ENCODE data around the gene ARSH.
"Not testable (repeated sequence)": the region's sequence is repeated elsewhere in the genome, so short reads cannot be mapped to it uniquely, and the experiment has no call there.

ARSH gene, protein sequence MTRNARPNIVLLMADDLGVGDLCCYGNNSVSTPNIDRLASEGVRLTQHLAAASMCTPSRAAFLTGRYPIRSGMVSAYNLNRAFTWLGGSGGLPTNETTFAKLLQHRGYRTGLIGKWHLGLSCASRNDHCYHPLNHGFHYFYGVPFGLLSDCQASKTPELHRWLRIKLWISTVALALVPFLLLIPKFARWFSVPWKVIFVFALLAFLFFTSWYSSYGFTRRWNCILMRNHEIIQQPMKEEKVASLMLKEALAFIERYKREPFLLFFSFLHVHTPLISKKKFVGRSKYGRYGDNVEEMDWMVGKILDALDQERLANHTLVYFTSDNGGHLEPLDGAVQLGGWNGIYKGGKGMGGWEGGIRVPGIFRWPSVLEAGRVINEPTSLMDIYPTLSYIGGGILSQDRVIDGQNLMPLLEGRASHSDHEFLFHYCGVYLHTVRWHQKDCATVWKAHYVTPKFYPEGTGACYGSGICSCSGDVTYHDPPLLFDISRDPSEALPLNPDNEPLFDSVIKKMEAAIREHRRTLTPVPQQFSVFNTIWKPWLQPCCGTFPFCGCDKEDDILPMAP

DNA sequence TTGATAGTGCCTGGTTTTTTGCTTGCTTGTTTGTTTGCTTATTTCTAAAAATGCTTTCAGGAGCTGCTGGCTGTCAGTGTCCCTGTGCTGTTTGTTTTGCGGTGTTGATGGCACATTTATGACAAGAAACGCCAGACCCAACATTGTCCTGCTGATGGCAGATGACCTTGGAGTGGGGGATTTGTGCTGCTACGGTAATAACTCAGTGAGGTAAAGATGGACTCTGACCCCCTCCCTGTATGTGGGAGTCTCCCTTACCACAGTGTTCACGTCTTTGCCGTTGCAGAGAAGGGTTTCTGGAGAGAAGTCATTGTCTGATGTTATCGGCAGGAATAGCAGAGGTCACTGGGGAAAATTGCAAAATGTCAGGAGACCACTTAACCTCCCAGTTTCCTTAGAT lies at the start of gene ARSH:
Gene ARSH, plus strand, starts transcription at position 52 of the 400 bp plus-strand sequence. Its CDS starts 67 bp downstream, at position 119.
- DNase-seq (ENCODE audit: low spot score), result no peak

DNA sequence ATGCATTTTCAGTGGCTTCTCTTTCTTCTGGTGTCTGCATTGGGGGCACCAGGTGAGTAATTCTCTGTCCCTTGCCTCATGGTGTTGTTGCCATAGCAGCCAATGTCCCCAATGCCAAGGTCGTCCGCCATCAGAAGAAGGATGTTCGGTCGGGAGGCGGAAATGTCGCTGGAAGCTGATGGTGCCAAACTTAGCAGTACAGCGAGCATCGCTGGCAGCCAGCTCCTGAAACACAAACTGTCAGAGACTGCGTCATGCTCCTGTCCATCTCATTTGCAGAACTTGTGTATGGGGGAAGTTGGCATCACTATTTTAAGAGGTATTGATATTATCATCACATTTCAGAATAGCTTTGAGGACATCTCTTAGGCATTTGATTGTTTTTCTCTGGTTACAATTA lies 48.1 kb upstream of the ARSH start:
- DNase-seq (ENCODE audit: low spot score), result no peak

DNA sequence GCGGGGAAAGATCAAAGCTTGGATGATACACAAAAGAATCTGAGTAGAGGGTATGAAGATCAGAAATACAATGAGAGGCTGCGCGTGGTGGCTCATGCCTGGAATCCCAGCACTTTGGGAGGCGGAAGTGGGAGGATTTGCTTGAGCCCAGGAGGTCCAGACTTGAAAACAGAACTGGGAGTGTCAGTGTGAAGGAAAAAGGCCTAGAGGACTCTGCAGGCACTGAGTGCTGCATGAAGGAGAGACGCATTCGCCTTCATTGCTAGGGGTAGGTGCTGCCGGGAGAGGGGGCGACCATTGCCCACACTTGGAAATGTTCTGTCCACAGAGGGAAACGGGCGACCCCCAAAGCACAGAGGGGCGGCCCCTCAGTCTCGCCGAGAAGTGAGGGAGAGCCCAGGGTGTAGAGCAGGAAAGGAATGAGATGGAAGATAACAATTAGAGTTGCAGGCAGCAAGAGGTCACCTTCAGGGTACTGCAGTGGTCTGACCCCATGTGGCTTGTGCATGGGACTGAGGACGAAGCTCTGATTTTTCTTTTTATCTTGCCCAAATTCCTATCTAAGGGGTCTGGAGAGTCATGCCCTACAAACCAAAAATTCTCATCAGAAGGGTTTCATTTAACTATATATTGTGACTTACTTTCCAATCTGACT lies 45.4 kb upstream of the ARSH start:
- DNase-seq (ENCODE audit: low spot score), result no peak

DNA sequence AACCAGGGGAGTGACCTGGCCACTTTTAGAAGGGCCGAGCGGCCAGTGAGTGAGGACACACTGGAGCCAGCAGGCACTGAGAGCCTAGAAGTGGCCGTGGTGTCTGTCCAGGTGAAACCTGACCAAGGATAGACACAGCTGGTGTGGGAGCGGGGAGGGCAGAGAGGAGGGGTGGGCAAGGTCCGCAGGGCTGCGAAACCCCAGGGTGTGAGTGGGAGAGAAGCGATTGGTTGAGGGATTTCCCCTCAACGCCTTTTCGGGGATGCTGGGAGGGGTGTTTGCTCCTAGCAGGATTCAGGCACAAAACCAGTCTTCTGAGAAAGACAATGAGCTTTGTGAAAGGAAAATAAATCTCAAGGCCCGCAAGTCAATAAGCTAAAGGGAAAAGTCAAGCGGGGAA lies 44.0 kb upstream of the ARSH start:
- no peak for DNase-seq (ENCODE audit: low spot score)

DNA sequence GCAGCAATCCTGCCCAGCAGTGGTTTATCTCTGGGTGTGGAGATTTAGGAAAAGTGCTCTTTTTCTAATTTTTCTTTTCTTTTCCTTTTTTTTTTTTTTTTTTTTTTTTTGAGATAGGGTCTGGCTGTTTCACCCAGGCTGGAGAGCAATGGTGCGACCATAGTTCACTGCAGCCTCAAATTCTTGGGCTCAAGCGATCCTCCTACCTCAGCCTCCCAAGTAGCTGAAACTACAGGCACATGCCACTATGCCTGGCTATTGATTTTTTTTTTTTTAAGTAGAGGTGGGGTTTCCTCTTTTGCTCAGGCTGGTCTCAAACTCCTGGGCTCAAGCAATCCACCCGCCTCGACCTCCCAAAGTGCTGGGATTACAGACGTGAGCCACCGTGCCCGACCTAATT lies 42.9 kb upstream of the ARSH start:
- not testable (repeated sequence) for DNase-seq (ENCODE audit: low spot score)

DNA sequence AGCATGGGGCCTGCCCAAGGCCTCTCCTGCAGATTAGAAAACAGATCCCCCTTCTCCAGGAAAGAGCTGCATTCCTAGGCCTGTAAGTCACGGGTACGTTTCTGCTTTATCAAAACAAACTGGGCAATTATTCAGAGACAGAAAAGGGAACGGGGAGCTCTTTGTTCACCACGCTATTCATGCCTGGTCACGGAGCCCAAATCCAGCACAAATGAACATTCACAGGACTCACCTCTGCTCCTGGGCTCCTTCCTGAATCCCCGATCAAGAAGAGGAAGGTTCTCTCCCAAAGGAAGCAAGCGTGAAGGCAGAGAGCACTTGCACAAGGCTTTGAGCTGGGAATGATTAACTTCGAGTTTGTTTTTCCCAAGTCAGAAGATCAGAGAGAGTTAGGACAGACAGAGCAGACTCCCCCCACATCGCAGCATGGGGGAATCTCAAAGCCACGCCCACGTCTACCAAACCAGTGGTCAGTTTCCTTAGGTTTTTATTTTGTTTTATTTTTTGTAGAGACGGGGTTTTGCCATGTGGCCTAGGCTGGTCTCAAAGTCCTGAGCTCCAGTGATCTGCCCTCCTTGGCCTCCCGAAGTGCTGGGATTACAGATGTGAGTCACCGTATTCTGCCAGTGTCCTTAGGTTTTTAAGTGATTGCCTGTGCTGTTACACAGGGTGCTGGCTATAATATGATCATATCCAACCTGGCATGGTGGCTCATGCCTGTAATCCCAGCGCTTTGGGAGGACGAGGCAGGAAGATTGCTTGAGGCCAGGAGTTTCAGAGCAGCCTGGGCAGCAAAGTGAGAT lies 42.2 kb upstream of the ARSH start:
- not testable (repeated sequence) for DNase-seq (ENCODE audit: low spot score)

DNA sequence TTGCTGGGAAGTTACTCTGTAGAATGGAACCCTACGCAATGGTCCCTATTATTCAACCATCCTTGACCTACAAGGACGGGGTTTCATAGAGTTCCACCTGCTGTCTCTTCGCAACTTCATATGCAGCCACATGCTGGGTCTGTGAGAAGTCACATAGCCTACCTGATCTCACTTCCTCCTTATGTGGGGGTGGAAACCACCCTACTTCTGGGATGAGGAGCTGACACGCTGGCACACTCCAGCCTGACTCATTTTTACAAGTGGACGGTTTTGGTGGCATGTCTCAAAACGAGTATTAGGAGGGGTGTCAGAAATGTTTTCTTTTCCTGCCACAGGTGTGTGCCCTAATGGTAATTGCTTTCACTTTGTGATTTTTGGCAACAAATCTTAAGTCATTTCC lies 40.4 kb upstream of the ARSH start:
- DNase-seq (ENCODE audit: low spot score), result no peak

DNA sequence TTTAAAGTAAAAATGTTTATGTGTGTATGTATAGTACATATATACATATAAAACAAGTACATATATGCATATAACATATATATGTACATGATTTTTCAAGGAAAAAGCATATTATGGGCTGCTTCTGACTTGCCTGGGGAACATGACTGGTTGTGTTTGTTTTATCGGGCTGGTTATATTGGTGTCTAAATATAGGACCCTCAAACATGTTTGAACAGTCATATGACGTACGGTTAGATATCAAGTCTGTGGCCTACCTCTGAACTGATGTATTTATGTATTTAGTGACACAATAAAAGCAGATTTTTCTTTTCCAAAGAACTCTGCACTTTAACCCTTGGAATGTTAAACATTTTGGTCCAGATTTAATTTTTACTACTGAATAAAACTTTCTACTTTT lies 39.3 kb upstream of the ARSH start:
- DNase-seq (ENCODE audit: low spot score), result no peak

DNA sequence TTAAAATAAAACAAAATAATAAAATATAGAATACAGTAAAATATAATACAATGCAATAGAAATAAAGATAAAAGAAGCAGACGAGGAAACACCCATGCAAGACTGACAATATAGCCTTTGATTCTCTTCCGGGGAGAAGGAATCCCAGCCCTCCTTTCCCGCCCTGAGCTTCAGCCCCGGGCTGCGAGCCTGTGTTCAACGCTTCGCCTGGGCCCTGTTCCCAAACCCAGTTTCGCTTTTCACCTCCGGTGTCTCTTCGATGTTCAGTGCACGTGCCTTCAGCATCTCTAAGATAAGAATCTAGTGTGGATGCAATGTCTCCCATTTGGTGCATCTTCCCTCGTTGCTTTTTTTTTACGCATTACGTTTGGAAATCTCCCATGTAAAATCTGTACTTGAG lies 38.8 kb upstream of the ARSH start:
- DNase-seq (ENCODE audit: low spot score), result no peak

DNA sequence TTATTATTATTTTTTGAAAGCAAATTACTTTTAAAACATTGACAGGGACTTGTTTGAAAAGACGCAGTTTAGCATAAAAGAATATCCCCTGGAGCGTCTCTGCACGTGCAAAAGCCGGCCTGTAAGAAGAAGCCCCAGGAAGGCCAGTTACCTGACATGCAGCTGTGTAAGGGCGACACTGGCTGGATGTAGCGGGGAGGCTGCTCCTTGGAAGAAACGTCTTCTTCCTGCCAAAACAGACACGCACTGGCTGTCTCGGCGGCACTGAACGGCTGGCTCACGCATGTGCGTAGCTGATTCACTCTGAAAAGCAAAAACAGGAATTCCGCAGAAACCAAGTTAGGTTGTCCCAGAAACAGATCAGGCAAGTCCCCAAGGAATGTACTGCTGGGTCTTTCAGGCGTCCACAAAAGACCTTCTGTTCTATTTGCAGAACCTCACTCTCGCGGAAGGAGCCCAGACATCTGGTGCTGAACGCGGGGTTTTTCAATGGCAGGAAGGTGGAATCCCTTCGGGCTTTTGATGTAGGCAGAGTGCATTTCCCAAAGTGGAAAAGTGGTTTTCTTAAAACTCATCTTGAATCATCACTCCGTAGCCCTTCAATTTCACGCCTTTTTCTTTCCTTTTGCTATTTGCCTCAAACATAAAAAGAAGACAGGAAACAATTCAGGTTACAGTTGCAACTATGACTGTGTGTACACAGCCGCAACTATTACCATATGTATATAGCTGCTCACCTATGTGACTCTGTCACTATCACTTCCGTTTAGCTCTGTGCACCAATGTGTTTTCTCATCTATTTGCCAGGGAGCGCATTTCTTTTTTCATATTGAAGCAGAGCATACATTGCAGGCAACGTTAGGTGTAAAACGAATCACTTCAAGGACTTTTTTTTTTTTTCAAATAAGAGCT lies 38.1 kb upstream of the ARSH start:
- DNase-seq (ENCODE audit: low spot score), result no peak

DNA sequence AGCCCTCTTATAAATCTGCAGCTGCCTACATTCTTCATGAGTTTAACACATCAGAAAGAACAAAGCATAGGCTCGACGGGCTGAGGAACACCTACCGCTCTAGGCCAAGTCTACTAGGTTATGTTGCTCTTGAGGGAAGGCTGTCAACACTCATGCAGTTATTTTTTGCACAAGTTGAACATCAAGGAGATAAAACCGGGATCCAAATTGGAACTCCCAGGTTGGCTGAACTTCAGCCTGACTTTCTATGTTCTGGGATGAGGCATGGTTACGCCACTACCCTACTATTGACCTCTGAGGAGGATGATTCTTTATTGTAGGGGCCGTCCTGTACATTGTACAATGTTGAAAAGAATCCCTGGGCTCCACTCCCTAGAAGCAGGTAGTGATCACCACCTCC lies 37.3 kb upstream of the ARSH start:
- no peak for DNase-seq (ENCODE audit: low spot score)

DNA sequence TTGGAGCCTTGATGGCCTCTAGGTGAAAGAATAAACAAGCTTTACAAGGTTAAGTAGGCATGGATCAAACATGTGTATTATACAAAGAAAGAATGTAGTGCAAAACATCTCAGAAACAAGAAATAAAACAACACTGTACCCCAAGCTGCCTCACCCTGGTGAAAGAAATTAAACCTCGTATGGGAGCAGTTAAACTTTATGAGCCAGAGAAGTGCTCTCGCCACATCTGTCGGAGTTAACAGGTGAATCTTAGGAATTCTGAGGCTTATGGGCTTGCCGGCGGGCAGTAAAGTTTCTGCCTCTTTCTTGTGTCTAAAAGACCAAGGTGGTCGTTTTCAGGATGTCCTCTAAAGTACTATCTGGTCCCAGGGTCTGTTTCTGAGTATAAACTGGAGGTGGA lies 34.0 kb upstream of the ARSH start:
- DNase-seq (ENCODE audit: low spot score), result no peak

DNA sequence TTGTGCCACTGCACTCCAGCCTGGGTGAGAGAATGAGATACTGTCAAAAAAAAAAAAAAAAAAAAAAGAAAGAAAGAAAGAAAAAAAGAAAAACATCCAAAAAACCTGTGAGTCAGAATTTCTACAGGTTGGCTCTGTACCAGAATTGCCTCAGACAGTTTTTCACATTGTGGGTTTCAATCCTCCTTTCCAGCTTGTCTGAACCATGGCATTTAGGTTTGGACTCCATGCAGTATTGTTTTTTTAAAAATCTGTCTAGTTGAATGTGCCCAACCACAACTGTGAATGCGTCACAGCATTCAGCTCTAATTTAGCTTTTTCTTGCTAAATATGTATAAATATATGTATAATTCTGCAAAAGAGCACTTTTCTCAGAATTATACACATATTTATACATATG lies 31.4 kb upstream of the ARSH start:
- DNase-seq (ENCODE audit: low spot score), result no peak

DNA sequence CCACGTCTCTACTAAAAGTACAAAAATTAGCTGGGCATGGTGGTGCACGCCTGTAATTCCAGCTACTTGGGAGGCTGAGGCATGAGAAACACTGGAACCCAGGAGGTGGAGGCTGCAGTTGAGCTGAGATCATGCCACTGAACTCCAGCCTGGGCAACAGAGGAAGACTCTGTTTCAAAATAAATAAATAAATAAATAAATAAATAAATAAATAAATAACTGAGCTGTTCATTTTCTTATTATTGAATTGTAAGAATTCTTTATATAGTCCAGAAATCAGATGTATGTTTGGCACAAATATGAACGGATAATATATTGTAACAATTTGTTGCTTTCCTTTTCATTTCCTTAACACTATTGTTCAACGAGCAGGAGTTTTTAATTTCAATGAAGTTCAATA lies 27.7 kb upstream of the ARSH start:
- DNase-seq (ENCODE audit: low spot score), result not testable (repeated sequence)

DNA sequence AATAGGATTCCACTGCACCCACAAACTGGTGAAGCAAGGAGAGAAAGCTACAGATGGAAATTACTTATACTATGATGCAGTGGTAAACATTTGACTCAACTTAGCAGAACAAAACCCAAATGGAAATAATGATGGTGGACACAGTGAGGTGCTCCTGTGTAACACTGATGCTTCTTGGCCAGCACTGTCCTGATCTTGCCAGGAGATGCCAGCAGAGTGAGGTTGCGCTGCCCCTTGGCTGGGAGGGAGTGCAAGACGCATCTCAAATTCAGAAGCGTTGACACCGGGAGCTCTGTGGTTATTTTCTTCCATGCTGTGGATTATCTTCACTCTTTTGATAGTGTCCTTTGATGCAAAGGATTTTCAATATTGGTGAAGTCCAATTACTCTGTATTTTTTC lies 22.0 kb upstream of the ARSH start:
- DNase-seq (ENCODE audit: low spot score), result no peak

DNA sequence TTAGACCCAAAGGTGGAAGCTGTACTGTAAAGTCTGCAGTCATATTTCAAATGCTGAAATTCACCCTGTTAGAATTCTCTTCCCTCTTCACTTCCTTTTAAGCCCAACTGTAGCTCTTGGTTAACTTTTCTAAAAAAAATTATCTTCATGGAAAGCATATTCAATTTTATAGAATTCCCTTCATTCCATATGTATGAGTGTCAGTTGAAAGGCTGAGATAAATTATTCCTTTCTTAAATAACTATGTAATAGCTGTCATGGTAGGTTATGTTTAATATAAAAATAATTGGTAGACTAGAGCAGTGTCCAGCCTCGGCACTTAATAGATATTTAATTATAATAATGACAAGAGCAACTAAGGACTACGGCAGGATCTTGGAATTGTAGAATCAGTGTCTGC lies 16.8 kb upstream of the ARSH start:
- DNase-seq (ENCODE audit: low spot score), result no peak

DNA sequence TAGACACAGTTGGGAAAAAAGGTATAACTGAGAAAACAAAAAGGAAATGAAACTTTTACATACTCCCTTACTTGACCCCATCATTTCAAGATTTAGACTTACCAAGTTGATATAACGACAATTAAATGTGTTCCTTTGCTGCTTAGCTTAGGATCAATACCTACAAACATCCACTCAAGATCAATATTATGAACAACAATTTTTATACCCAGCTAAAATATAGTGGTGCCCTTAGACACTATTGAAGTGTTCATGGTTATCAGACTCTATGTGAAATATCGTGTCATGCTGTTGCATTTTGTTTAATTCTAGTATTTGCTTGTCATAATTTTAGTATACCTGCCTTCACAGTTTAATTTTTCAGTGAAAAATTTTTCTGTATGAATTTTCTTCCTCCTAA lies 4.2 kb downstream of the ARSH start:
- no peak for DNase-seq (ENCODE audit: low spot score)

DNA sequence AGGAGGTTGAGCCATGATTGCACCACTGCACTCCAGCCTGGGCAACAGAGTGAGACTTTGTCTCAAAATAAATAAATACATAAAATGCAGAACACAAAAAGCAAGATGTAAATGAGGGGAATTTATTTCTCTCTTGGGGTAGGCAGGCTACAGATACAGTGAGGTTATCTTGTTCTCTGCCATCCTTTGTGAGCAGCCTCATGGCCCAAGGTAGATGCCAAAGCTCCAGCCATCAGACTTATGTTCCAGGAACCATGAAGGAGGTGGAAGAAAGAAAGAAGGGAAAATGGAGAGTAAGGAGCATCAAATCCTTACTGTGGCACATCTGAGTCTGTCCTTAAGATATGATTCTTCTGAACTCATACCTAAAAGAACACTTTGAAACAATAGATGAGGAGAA lies 11.1 kb downstream of the ARSH start:
- DNase-seq (ENCODE audit: low spot score), result no peak

DNA sequence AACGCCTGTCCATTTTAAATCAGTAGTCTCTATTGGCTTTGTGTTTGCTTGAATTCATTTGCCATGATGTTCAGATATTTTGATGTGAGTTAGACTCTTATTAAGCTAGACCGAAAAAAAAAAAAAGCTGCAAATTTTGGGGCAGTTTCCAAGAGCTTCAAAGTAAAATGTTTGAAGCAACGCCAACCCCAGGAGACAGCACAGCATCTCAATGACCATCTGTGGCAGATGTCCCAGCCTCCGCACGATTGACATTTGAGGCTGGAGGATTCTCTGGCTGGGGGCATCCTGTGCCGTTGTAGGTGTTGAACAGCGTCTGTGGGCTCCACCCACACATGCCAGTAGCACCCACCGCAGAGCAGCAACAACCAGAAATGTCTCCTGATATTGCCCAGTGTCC lies 17.8 kb downstream of the ARSH start:
- DNase-seq (ENCODE audit: low spot score), result no peak

DNA sequence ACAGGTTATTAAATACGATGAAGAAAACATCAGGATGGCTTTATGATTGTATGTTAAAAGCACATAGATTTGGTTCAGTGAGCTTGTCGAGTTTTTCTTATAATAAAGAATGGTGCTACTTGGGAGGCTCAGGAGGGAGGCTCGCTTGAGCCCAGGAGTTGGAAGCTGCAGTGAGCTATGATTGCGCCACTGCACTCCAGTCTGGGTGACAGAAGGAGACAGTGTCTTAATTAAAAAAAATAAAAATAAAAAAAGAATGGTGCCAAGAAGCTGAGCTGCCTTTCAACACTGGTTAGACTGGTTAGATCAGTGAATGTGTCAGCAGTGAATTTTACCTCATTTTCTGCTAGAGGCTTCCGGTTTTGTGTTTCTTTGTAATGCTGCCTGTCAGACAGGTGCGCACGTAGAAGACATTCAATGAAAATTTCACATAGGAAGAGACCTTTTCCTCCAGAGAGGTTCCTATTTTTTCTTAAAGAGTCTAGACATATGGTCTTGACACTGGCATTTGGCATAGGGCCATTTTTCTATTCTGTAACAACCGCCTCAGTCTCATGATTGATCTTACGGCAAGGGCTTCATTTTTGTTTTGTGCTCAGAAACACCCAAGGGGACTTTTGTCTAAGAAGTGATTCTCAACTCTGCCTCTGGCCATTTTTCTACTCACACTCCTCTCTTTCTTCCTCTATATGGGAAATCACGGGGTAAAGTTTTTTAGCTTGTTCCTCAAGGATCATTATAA lies 19.9 kb downstream of the ARSH start:
- no peak for DNase-seq (ENCODE audit: low spot score)

DNA sequence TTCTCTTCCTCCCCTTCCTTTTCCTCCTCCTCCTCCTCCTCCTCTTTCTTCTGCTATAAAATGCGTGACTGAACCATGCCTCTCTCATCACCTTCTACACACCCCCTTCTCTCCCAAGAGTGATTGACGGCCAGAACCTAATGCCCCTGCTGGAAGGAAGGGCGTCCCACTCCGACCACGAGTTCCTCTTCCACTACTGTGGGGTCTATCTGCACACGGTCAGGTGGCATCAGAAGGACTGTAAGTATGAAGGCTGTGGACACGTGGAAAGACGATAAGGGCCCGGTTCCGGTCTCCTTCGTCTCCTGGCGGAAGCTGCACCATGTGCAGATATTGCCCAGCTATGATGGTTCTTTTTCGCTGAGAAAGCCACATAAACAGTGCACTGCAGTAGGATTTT lies 22.8 kb downstream of the ARSH start:
- no peak for DNase-seq (ENCODE audit: low spot score)

Data from HuH-7.5 (cell line).